Uterus (tissue), 4 donors: ENCODE data around the gene AGTR1. TPM values are rescaled to one million over a fixed set of nuclear protein-coding genes. Genes with fewer than 3 reads are reported as not detected.

ENCODE experiments used
- DNase-seq, 2 donors: peaks; one replicate each; pipeline ENCODE4 v3.0.0-alpha.2; 2019 to 2020
- H3K27ac ChIP-seq, 2 donors: fragments of 200-600 bp; sonication (generic); 1 replicate in 1 of 2; 2 replicates in 1 of 2; pipeline ENCODE4 v1.5.1; 2016 to 2018
- H3K27me3 ChIP-seq, 2 donors: fragments of 200-600 bp; sonication (generic); one replicate each; pipeline ENCODE4 v1.5.1; 2018 to 2019; ENCODE audit warnings: control low read depth in 1 of 2
- H3K36me3 ChIP-seq, 2 donors: fragments of 200-600 bp; sonication (generic); one replicate each; pipeline ENCODE4 v1.5.1; 2019; ENCODE audit warnings: control low read depth in 1 of 2
- H3K4me1 ChIP-seq, 2 donors: fragments of 200-600 bp; sonication (generic); one replicate each; pipeline ENCODE4 v1.5.1; 2018 to 2019; ENCODE audit warnings: control low read depth in 1 of 2
- H3K4me3 ChIP-seq, 2 donors: fragments of 200-600 bp; sonication (generic); 1 replicate in 1 of 2; 2 replicates in 1 of 2; pipeline ENCODE4 v1.5.1; 2018 to 2019; ENCODE audit warnings: mild to moderate bottlenecking in 1 of 2
- H3K9me3 ChIP-seq, 2 donors: fragments of 200-600 bp; sonication (generic); one replicate each; pipeline ENCODE4 v1.5.1; 2019; ENCODE audit warnings: control low read depth in 1 of 2
- POLR2A ChIP-seq, 2 donors: fragments of 450-650 bp; IDR thresholded peaks; one replicate each; pipeline ENCODE4 v1.6.1; 2016; ENCODE audit warnings: antibody characterized with exemption in 2 of 2, mild to moderate bottlenecking in 1 of 2, moderate library complexity in 1 of 2
- intact Hi-C: fragments of 100-400 bp; cut with DNase I; formaldehyde crosslinking; loops from one replicate; pipeline ENCODE4 v1.15.1; 2023; ENCODE audit warnings: low total_unique reads
- total RNA-seq, 4 donors: library from RNA; depleted of rRNA in 3 of 4; stranded (reverse); fragments of >200 nt in 3 of 4; gene quantifications; one replicate each; pipeline versions ENCODE4 v1.1.0 to v1.2.4, GENCODE V29; 2014 to 2023
- TF ChIP-seq, protein P1 (sequence below), 4 experiments: fragments of 200-600 bp in 2 of 4; fragments of 450-650 bp in 2 of 4; sonication (generic) in 2 of 4; IDR thresholded peaks; one replicate each; pipeline ENCODE4 v1.5.1; 2016 to 2019; ENCODE audit warnings: antibody characterized with exemption in 4 of 4, mild to moderate bottlenecking in 2 of 4, moderate library complexity in 1 of 4
- donor health status: DM: yes; HTN: yes; CAD: no.

The AGTR1 gene
- total RNA-seq, 4 donors from 2014 or later, result 5.4 to 41.2 (median 10.5) TPM

- no peaks in the 10 kb centered on the region for H3K9me3 ChIP-seq
- TF ChIP-seq, protein P1, sequence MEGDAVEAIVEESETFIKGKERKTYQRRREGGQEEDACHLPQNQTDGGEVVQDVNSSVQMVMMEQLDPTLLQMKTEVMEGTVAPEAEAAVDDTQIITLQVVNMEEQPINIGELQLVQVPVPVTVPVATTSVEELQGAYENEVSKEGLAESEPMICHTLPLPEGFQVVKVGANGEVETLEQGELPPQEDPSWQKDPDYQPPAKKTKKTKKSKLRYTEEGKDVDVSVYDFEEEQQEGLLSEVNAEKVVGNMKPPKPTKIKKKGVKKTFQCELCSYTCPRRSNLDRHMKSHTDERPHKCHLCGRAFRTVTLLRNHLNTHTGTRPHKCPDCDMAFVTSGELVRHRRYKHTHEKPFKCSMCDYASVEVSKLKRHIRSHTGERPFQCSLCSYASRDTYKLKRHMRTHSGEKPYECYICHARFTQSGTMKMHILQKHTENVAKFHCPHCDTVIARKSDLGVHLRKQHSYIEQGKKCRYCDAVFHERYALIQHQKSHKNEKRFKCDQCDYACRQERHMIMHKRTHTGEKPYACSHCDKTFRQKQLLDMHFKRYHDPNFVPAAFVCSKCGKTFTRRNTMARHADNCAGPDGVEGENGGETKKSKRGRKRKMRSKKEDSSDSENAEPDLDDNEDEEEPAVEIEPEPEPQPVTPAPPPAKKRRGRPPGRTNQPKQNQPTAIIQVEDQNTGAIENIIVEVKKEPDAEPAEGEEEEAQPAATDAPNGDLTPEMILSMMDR (IDR thresholded peaks at IDR 0.05), result no peak
- no peak for TF ChIP-seq POLR2A (IDR thresholded peaks at IDR 0.05)
- H3K27ac ChIP-seq, result no peak overlapping the region
- no peaks in the 10 kb centered on the region for H3K27me3 ChIP-seq
- H3K4me3 ChIP-seq, result no peak overlapping the region
- no peaks in the 10 kb centered on the region for H3K36me3 ChIP-seq
- DNase-seq, result no peak
- H3K4me1 ChIP-seq, result no peaks in the 10 kb centered on the region
- intact Hi-C loops, result no loop called here
These were observed 38.2 kb upstream of the AGTR1 start for GRCh38 chr3:148659512-148659911.

DNA sequence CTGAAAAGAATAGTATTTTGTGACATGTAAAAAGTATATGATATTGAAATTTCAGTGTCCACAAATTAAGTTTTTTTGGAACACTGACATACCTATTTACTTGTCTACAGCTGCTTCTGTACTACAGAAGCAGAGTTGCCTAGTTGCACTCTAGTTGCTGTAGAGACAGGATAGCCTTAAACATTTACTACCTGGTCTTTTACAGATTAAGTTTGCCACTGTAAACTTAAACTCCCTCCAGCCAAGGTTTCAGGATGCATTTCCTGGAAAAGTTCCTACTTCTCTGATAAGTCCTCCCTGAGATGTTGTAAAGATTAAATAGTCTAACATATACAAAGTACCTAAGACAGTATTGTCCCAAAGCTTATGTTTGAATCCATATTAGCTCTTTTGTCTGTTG is 17.4 kb upstream of the AGTR1 start:
- Histone ChIP-seq H3K9me3 (no peaks in the 10 kb centered on the region), H3K4me1 (no peaks in the 10 kb centered on the region), H3K27me3 (no peaks in the 10 kb centered on the region), H3K36me3 (no peaks in the 10 kb centered on the region), H3K27ac (no peak overlapping the region), H3K4me3 (no peak overlapping the region)
- no peak for DNase-seq
- intact Hi-C loops, result no loop called here
- TF ChIP-seq POLR2A (IDR thresholded peaks at IDR 0.05), result no peak
- TF ChIP-seq, protein P1 (IDR thresholded peaks at IDR 0.05), result no peak

DNA sequence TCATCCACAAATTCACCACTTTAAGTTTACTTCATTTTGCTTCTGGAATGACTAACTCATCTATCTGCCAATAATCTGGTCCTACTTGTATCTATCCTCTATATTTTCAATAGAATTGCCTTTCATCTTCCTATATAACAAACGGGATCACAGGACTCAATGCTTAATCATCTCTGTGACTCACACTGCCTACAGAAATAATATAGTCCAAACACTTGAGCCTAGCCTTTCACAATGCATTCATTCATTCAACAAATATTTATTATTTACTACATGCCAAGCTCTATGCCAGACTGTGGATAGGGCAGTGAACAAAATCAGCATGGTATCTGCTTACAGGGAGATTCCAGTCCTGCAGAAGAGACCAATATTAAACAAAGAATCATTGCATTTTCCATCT is 16.6 kb upstream of the AGTR1 start:
- Histone ChIP-seq H3K27ac (no peak overlapping the region), H3K27me3 (no peaks in the 10 kb centered on the region), H3K36me3 (no peaks in the 10 kb centered on the region), H3K4me1 (no peaks in the 10 kb centered on the region), H3K9me3 (no peaks in the 10 kb centered on the region), H3K4me3 (no peak overlapping the region)
- intact Hi-C loops, result no loop called here
- no peak for DNase-seq
- TF ChIP-seq, protein P1 (IDR thresholded peaks at IDR 0.05), result no peak
- no peak for TF ChIP-seq POLR2A (IDR thresholded peaks at IDR 0.05)

DNA sequence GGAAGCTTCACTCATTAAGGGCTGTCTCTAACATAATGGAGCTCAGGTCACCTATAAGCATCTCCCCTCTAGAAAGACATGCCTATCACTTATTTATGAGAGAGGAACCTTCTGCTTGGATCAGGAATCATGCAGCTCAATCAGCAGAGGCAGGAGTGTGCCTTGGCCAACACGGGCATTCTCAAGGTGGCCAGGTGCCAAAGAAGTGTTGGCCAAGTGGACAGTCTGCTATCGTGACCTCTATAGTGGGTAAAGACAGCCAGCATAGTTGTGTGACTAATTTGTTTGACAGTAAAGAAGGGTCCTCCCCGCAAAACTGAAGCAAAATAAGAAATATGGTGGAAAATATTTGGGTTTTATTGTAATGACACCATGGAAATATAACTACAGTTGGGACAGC is 14.7 kb upstream of the AGTR1 start:
- TF ChIP-seq POLR2A (IDR thresholded peaks at IDR 0.05), result no peak
- TF ChIP-seq, protein P1 (IDR thresholded peaks at IDR 0.05), result no peak
- no peaks in the 10 kb centered on the region for H3K27me3 ChIP-seq
- H3K4me3 ChIP-seq, result no peak overlapping the region
- H3K27ac ChIP-seq, result no peak overlapping the region
- DNase-seq, result no peak
- no peaks in the 10 kb centered on the region for H3K4me1 ChIP-seq
- intact Hi-C loops, result no loop called here
- no peaks in the 10 kb centered on the region for H3K36me3 ChIP-seq
- no peaks in the 10 kb centered on the region for H3K9me3 ChIP-seq

DNA sequence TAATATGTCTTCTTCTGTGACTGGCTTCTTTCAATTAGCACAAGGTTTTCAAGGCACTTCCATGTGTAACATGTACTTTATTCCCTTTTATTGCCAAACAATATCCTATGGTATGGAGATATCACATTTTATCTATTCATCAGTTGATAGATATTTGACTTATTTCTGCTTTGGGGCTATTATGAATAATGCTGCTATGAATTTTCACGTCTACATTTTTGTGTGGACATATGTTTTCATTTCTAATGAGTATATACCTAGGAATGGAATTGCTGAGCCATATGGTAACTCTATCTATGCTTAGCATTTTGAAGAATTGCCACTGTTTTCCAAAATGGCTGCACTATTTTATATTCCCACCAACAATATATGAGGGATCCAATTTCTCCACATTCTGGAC is 3.6 kb upstream of the AGTR1 start:
- Histone ChIP-seq H3K4me3 (no peak overlapping the region), H3K27ac (no peak overlapping the region), H3K9me3 (no peaks in the 10 kb centered on the region), H3K4me1 (no peaks in the 10 kb centered on the region), H3K27me3 (no peaks in the 10 kb centered on the region), H3K36me3 (no peaks in the 10 kb centered on the region)
- no peak for DNase-seq
- TF ChIP-seq, protein P1 (IDR thresholded peaks at IDR 0.05), result no peak
- TF ChIP-seq POLR2A (IDR thresholded peaks at IDR 0.05), result no peak
- intact Hi-C loops, result no loop called here
